COR-L47 (cell line): Measurements from ENCODE around the gene SYT9.
"Not testable (repeated sequence)": the region's sequence is repeated elsewhere in the genome, so short reads cannot be mapped to it uniquely, and the experiment has no call there.

Source experiments
- DNase-seq: peaks from one replicate; lab custom pipeline; 2025; lab: John Stamatoyannopoulos, UW

Gene SYT9

DNA sequence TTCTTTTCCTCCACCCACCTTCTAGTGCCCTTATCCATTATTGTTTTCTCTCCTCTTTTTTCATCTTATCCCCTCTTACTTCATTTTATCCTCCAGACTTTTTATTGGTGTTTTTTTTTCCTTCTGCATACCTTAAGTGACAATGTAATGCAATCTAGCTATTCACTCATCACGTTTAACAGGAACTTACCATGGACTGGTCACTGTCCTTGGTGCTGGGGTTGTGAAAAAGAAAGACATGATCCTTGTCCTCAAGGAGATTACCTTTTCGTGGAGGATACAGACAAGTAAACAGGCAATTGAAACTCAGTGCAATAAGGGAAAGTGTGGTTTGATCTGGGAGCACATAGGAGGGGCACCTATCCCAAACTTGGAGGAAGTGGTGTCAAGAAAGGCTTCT lies 20.7 kb downstream of the SYT9 start:
- DNase-seq: no peak

DNA sequence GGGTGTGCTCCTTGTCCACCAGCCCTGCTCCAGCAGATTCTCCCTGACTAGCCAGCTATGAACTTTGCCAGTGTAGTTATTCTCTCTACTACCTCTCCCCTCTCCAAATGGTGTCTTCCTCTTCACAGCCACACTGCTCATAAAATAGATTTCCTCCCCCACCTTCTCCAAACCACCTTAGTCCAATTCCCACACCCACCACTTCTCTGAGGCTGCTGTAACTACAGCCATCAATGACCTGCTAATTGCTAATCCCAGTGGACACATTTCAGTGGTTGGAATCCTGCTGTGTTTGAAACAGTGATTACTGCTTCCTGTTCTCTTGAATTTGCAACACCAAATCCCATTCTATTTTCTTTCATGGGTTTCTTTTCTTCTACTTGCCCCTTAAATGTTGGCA lies 23.4 kb downstream of the SYT9 start:
- no peak for DNase-seq

DNA sequence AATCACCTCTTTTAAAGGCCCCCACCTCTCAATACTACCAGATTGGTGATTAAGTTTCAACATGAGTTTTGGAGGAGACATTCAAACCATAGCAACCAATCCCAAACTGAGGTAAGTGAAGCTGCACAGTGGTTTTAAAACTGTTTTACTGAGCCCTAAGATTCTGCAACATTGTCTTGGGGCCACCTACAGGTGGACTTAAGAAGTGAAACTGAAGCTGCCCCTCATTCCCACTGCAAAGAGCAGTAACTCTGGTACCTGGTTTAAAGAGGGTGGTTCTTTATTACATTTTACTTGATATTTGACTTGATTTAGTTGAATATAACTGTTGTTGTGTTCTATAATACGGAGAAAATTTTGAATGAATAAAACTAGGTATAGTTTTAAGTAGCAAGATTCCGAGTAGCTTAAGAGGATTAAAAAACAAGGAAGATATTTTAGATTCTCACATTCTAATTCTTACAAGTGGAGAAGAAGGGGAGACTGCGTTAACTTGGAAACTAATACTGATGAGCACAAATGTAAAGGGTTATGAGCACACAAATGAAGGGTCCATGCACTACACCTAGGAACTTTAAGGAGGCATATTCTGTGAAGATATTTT lies 26.7 kb downstream of the SYT9 start:
- DNase-seq: no peak

DNA sequence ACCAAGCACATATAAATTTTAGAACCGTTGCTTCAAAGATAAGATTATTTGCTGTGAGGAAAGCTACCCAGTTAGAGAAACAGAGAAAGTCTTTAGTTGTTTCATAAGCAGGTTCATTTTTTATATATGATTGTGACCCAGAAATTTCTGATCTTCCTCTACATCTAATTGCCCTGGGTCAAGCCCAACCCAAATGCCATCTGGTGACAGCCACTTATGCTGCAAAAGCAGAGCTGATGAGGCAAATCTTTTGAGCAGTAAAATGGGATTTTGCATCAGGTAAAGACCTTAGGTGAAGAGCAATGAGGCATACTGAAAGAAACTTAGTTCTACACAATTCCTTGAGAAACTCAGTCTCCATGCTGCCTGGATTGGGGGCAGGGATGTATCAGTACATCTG lies 28.0 kb downstream of the SYT9 start:
- no peak for DNase-seq

DNA sequence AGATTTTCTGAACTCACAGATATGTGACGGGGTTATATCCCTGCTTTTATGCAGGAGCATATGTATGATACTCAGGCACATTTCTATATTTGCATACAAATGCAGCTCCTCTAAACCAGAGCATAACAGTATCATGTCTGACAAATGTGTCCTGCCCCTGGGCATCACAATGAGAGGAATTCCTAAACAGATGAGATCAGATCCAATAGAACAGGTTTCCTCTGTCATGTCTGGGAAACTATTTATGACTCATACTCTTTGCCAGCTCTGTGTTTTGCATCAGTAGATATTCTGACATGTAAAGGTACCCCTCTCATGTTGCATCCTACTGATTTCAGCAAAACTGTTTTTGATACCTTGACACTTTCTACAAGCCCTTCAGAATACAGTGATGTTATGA lies 29.4 kb downstream of the SYT9 start:
- DNase-seq: no peak

DNA sequence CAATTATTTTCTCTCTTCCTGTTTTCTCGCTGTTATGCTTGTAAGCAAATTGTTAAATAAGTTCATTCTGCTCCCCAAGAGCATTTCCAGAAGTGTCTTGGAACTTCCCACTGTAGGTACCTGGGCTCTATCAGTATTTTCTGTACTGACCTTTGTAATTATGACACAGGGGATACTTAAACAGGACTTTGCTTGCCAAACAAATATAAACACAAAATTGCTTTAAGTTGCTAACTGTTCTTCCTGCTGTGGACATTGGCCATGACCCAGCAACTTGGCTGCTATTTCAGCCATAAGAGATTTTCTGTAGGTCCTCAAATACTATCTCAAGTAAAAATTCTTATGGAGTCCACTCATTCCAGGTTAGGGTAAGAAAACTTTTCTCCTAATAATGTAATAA lies 30.1 kb downstream of the SYT9 start:
- no peak for DNase-seq

DNA sequence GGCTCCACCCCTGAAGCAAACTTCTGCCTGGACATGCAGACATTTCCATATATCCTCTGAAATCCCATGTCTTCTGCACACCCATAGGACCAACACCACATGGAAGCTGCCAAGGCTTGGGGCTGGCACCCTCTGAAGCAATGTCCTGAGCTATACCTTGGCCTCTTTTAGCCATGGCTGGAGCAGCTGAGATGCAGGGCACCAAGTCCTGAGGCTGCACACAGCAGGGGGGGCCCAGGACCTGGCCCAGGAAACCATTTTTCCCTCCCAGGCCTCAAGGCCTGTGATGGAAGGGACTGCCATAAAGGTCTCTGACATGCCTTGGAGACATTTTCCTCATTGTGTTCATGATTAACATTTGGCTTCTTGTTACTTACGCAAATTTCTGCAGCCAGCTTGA lies 34.5 kb downstream of the SYT9 start:
- DNase-seq: no peak

DNA sequence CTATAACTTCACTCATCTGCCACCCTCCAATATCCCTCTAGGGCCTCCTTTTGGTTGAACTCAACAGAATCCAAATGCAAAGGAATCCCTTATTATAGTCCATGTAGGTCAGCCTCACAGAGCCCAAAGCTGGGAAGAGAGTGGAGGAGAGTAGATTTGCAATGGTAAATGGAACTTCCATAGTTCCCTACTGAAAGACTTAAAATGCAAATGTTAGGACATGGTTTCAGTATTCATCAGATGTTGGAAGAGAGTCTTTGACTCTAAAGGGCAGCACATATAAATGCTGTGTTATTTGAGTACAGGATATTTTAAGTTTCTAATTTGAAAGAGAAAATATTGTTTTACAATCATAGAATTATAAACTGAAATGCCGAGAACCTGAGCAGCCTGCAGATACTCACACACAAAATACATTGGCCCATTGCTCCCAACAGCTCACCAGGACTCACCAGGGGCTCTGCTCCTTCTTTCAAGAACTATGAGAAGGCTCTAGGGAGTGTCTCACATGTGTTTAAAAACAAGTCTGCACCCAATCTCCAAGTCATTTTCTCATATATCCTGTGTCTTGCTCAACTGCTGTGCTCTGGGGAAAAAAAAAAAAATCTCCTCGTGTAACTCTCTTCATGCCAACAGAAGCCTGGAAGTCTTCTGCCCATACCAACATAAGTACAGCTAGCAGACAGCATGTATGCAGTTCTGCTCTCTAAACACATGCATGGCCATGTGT lies 39.6 kb downstream of the SYT9 start:
- no peak for DNase-seq

DNA sequence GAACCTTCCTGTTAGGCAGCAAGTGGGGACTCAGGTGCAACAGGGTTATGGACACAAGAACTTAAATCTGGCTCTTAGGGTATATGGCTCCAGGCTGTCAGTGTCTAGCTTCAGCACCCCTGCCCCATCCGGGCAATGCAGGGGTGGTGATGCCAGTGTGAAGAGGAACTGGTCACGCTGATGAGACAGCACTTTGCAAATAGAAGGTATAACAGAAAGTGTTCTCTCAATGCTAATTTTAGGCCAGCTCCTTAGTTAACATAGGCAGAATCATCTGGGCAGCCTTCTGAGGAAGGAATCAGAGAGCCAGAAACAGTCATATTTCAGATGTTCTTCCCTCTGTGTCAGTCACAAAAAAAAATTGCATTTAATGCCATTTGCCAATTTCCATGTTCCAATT lies 41.2 kb downstream of the SYT9 start:
- no peak for DNase-seq

DNA sequence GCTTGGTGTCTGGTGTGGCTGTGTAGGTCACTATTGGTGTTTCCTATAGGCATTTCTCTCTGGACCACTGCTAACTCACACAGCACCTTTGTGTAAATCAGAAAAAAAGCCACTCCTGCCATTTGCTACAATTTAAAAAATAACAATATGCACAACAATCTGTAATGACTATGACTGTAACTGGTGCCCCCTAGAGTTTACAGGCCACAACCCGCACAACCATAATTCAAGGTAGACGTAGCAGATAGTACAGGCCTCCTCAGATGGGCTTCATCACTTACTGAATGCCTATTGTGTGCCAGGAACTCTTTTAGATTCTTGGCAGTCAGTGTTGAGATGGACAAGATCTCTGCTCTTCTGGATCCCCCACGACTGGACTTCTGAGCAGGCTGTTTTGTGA lies 47.7 kb downstream of the SYT9 start:
- DNase-seq: no peak

DNA sequence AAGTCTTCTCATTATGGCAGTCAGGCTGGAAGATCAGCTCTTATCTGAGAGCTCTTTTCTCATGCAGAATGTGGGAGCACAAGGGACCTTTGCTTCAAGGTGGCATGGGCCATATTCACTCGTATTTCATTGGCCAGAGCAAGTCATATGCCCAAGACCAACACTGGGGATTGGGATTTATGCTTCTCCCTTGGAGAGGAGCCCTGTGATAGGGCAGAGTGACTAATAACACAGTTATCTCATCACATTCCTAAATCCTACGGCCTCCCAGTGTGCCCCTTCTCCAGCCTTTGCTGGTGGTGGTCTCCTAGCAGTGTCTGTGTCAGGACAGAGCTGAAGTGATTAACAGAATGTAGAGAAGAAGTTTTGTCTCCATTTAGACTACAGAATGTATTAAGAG lies 48.6 kb downstream of the SYT9 start:
- DNase-seq: no peak

DNA sequence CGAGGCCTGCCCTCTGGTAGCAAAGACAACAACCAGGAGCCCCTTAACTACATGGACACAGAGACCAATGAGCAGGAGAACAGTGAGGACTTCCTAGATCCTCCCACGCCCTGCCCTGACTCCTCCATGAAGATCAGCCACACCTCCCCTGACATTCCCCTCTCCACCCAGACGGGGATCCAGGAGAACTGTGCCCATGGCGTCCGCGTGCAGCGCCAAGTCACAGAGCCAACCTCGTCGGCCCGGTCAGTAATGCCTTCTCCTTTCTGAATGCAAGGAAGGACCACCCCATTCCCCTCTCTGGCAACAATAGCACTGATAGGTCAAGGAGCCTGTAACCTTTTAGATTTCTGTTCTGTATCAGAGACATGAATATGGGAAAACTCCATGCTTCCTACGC lies 51.4 kb downstream of the SYT9 start:
- no peak for DNase-seq

DNA sequence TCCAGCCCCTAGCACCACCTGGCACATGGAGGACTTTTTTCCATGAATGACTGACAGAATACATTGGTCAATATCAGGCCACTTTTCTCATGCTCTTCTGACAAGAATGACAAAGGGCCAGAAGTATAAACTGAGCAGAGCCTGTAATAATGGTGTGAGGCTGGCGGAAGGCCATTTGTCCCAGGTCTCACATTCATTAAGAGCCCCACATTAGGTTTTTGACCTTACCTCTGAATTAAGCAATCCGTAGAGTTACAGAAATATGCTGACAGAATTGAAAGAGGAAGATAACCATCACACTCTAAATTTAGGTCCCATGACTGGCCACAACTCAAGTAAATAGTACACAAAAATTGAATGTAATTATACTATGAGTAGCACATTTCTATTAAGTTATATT lies 55.2 kb downstream of the SYT9 start:
- no peak for DNase-seq

DNA sequence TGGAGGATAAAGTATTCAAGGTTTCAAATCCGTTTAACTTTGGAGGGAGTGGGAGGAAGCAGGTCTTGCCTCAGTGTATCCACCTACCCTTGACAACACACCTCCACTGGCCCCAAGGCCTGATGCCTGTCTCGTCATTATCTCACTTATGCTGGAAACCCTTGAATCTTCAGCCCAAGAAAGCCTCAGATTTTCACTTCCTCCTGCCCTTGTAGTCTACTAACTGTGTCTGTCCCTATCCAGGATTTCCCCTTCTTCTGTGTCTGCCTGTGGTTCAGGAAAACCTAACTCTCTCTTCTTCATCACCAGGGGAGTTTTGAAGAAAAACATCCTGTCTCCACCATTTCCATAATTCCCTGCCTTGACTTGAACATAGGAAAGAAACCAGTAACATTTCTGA lies 56.1 kb downstream of the SYT9 start:
- no peak for DNase-seq

DNA sequence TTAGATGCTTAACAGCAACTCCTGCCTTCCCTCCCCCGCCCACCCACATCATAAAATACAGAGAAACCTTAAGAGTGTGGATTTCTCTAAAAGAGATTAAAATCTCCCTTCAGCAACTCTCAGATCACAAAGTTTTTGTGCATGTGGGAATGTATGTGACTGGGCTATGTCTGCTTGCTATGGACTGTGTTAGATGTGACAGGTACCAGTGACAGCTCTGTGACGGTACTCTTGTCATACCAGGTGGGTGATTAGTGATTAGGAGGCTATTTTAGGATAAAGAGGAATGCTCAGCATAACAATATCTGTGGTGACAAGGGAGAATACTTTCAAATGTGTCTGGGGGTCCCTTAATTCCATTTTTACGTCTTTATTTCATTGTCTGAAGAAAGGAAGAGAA lies 60.2 kb downstream of the SYT9 start:
- DNase-seq: no peak

DNA sequence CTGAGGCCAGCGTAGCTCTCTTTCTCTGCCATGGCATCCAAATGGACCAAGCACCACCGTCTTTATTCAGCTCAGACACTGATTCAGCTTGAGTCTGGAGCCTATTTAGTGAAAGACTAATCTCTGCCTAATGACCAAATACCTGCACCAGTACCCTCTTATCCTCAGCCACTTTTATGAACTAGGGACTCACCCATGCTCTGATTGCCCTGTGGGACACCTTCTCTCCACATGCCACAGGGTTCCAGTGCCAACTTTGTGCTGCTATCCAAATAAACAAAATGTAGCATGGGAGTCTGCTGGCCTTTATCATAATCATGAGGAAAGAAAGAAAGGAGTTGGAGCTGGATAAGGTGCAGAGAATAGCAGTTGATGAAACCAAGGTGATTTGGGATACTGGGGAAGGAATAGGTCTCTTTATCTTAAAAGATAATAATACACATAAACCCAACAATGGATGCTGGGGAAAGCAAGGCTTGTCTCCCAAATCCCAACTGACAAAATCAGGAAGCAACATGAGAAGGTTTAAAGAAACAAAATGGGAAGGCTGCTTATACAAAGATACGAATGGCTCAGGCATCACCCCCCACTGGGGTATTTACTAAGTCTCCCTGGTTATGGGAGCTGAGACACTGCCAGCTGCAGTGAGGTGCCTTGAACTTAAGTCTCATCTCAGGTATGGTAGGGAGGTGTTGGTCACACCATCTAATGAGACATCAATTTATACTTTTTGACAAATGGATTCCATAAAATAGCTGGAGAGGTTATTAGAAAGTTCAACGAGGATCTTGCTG lies 63.3 kb downstream of the SYT9 start:
- no peak for DNase-seq

DNA sequence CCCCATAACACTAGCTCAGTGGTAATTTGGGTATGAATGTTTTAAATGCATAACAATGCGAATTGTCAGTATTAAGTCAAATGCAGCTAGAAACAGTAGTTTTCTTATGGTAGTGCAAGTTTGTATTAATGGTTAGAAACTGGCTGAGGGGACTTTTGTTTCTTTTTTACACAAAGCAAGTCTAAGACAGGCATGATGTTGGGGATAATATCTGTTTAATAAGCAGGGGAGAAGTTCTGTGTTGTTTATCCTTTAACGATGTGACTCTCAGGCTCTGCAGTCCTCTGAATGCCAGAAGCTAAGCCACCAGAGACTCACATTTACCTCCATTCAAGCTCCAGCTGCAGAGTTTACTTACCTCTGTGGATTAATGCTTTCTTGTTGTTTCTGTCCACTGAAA lies 67.8 kb downstream of the SYT9 start:
- DNase-seq: no peak

DNA sequence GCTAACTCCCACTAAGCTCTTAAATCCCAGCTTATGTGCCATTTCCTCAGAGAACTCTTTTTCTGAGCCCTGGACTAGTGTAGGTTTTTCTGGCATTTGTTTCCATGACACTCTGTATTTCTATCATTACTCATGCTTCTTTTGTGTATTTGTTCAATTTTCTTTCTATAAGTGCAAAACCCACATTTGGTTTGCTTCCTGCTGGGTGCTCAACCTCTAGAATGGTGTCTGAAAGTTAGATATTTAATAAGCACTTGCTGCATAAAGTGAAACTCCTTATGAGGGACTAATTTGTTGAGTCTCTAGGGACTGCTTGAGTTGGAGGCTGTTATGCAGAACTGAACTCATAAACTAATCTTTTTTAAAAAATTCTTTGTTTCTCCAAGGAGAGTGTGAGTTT lies 68.6 kb downstream of the SYT9 start:
- DNase-seq: no peak

DNA sequence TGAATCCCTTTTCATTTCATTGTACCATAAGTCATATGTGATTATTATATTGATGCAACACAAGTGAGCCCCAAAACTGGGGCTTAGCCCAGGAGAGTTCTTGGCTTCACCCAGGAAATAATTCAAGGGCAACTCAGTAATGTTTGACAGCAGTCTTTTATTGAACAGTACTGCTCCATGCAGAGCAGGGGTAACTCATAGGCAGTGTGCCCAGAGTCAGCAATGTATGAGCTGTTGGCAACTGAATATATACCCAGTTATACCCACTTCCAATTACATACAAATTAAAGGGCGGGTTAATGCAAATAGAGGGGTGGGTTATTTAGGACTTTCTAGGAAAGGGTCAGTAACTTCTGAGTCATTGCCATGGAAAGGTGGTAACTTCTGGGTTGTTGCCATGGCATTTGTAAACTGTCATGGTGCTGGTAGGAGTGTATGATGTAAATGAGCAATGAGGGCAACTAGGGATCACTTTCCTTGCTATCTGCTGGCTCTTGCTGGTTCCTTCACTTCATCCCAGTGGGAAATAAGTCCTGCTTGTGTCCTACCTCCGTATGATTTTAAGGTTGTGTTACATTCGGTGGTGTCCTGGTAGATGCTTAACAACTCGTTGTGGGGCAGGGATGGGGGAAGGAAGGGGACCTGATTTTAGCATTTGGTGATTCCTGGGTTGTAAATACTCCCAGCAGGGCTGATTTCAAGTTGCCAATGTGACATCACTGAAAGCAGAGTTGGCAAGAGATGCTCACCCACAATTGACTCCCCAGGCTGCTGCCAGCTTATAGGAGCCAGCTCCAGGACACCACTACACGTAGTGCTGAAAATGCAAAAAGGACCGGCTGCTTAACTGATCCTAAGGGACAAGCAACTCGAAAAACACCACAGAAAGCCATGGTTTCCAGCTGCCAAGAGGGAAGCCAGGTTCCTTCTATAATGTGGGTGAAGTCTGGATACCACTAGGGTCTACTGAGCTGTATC lies 70.1 kb downstream of the SYT9 start:
- DNase-seq: no peak

DNA sequence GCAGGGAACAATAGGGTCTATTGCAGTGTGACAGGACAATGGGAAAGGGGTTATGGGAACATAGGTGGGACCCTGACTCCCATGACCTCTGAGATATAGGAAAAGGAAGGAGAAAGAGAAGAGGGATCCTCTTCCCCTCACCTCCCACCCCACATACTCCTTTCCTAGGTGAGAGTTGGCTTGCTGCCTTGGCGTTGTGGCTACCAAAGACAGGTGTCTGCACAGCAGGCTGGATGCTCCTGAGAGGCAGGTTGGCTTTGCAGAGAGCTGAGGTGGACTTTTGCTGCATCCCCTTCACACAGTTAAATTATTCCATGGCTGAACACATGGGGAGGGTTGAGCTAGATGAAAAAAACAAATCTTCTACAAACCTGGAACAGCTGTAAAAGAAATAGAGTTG lies 80.7 kb downstream of the SYT9 start:
- no peak for DNase-seq

DNA sequence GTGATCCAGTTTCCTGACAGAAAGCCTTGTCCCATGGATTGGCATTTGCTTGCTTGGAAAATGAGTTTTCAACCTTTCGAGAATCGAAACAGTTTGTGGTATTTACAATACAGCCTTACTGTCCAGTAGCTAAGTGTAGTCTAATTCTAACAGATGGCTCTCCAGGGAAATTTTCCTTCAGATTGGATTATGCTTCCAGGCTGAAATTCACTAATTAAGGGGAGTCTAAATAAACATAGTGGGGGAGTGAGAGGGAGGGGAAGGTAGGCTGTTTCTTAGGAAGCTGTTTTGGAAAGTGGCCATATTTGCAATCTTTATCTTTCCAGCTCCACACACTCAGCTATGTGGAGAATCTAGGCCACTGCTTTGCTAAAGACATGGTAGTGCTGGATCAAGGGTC lies 81.3 kb downstream of the SYT9 start:
- DNase-seq: no peak

DNA sequence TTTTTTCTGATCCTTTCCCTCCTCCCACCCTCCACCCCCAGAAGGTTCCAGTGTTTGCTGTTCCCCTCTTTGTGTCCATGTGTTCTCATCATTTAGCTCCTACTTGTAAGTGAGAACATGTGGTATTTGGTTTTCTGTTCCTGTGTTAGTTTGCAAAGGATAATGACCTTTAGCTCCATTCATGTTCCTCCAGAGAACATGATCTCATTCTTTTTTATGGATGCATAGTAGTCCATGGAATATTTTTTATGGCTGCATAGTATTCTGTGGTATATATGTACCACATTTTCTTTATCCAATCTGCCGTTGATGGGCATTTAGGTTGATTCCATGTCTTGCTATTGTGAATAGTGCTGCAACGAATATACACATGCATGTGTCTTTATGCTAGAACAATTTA lies 83.7 kb downstream of the SYT9 start:
- not testable (repeated sequence) for DNase-seq
